GM04504 (cell line): ENCODE results near the gene STAG1.
"Not testable (repeated sequence)": the region's sequence is repeated elsewhere in the genome, so short reads cannot be mapped to it uniquely, and the experiment has no call there.

Source experiments
- DNase-seq: peaks from one replicate; pipeline ENCODE4 v3.0.0-alpha.2; 2012; ENCODE audit warnings: low read depth

STAG1 gene

DNA sequence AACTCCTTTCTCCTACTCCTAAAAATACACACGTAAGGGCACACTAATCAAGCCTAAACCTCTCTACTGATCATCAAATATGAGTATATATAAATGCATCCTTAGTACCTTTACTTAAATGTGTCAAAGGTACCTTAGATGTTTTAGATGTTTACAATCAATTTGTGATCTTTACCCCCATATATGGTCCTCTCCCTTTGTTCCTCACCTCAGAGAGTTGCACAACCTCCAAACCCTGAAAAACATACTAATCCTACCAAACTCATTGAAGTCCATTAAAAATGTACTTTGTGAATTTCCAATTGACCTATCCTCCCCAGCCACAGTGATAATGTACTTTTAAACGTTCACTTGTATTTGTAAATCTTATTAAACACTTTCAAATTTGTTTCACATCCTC, 249.1 kb downstream of the STAG1 start:
- DNase-seq = no peak

DNA sequence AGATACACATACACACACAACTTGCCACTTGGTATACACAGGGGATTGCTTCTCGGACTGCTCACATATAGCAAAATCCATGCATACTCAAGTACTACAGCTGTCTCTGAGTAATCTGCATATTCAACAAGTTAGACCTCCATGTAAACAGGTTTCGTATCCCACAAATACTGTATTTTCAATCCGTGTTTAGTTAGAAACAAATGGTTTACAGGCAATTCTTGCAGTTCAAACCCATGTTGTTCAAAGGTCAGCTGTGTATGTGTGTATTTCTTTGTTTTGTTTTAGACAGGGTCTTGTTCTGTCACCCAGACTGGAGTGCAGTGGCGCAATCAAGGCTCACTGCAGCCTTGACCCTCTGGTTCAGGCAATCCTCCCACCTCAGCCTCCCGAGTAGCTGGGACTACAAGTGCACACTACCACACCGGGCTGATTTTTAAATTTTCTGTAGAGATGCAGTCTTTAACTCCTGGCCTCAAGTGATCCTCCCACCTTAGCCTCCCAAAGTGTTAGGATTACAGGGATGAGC, 253.2 kb downstream of the STAG1 start:
- DNase-seq = no peak

DNA sequence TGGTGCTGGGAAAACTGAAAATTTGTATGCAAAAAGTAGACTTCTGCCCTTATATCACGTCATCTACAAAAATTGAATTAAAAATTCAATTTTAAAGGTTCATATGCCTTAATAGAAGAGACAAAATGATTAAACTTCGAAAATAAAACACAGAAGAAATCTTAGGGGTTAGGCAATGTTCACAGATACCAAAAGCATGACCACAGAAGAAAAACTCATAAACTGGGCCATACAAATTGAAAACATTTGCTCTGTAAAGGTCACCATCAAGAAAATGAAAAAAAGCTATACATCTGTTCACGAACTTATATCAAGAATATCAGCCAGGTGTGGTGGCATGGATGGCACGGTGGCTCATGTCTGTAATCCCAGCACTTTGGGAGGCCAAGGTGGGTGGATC, 257.0 kb downstream of the STAG1 start:
- no peak for DNase-seq

DNA sequence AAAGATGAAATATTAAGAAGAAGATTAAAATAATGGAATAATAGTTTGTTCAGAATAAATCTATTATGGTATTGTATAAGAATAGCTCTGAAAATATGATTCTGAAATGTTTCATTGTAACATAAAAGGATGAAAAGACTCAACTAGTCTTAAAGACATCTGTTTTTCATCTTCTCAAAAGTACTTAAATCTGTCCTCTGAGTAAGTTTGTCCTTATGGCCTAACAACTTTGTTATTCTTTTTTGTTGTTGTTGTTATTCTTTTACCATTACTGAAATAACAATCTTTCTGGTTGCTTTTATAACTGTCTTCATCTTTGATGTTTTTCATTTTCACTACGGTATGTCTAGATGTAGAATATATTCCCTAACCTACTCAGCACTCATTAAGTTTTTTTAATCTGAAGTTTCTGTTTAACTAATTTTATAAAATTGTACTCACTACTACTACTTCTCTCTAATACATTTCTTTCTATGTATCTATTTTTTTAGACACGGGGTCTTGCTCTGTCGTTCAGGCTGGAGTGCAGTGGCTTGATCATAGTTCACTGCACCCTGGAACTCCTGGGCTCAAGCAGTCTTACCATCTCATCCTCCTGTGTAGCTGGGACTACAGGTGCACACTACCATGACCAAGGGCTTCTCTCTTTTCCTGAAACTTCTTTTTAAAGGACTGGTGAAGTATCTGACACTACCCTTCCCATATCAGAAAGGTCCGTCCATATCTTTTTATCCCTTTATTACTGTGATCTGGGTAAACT, 261.4 kb downstream of the STAG1 start:
- DNase-seq = no peak

DNA sequence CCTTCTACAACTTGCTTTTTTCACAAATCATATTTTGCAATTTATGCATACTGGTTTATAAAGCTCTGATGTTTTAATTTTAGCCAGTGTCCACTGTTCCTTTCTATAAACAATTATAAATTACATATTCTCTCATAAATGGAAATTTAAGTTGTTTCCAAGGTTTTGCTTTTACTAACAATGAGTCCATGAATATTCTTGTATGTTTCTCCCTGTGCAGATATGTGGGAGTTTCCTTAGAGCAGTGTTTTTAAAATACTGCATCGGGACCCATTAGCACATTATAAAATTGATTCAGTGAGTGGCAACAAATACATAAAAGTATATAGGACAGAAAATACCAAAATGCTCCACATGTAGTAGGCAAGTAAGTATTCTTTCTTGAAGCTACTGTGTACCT, 266.4 kb downstream of the STAG1 start:
- DNase-seq = no peak

DNA sequence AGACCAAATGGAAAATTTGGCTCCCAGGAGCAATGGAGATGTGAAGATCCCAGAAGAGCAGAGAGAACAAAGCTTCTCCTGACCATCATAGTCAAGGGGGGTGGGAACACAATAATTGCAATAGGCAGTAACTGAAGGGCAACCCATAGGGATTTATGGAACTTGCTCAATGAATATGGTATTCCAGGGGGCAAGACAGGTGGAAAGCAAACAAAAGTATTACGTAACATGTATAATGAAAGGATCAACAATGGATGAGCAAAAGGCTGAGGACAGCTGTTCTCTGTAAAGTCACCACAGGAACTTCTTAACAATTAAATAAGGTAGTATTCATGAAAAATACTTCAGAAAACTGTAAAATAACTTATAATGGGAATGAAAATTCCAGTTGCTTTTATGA, 275.9 kb downstream of the STAG1 start:
- DNase-seq = no peak

DNA sequence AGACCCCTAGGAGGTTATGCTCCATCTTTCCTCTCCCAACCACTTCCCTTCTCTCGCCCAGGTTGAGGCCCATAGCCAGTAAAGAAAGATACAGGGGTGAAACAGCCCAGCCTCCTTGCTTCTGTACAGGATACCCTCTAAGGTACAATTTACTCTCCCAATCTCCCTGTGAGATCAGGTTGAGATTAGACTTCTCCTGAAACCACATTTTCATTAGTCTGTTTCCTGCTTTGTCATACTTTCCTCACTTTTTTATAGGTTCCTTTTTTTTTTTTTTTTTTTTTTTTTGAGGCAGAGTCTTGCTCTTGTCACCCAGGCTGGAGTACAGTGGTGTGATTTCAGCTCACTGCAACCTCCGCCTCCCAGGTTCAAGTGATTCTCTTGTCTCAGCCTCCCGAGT, 277.3 kb downstream of the STAG1 start:
- not testable (repeated sequence) for DNase-seq

DNA sequence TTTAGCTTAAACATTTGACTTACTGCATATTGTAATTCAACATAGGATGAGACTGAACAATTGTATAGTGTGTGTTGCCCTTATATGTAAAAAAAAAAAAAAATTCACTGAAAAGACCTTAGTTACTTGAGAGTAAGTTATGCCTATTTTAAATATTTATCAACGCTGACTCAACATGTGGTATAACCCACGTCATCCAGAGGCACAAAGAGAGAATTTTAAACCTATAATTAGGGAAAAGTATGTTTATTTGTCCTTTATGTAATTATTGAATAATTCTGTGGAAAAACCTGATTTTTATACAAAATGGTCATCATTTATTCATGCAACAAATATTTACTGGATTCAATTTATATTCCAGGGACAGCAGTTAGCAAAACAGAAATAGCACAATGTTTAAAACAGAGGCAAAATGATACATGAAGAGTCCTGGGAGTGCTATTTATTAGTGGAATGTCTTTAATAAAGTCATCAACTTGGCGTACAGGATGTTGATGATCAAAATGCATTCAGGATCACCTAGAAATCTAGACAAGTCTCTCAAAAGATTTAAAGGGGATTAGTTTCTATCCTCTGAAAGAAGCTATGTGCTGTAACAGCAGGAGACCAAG, 278.4 kb downstream of the STAG1 start:
- DNase-seq = no peak

DNA sequence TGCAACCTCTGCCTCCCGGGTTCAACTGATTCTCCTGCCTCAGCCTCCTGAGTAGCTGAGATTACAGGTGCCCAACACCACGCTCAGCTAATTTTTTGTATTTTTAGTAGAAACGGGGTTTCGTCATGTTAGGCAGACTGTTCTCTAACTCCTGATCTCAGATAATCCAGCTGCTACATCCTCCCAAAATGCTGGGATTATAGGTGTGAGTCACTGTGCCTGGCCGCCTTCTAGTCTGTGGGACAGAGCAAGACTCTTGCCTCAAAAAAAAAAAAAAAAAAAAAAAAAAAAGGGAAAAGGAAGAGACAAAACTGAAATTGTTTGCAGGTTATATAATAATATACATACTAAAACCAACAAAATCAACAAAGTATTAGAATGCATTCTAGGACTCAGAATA, 286.9 kb downstream of the STAG1 start:
- DNase-seq = peak; percentile 28

DNA sequence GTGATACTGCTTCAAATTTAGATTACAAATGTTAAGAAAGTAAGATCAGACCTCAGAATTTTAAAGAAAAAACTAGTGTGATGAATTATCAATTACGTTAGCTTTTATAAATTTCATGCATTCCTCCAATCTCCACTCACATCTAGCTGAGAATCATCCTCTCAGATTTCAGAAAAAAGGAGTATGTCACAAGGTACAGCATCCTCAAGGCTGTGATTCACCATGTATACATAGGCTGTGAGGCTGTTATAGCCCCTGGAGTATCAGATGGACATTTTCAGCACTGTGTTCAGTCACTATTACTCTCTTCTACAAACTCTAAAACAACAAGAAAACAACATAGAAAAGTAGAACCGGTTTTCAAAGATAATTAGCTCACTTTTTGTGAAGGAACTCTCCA, 287.7 kb downstream of the STAG1 start:
- peak; percentile 34 for DNase-seq

DNA sequence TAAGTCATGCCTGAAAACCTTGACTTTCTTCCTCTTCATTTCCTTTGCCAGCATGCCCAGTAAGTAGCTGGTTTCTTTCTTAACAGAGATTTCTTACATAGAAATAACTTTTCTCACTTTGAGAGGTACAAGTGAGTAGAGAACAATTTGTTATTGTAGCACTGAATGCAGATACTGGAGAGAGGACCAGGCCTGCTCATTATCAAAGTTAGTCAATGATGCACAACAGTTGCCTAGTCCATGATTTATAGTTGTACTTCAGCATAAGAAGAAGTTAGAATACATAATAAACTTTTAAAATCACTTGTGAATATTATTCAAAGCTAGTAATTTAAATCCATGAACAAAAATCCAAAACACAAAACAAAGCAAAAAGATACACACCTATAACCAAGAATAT, 289.0 kb downstream of the STAG1 start:
- DNase-seq = no peak

DNA sequence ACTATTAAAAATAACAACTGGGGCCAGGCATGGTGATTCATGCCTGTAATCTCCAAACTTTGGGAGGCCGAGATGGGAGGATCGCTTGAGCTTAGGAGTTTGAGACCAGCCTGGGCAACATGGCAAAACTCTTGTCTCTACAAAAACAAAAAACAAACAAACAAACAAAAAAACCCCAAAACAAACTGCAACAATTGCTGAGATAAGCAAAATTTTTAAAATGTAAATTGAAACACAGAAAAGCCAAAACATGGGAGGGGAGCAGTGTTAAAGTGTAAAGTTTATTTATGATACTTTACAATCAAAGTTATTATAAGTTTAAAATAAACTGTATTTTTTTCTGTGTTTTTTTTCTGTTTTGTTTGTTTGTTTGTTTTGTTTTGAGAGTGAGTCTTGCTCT, 294.4 kb downstream of the STAG1 start:
- DNase-seq = no peak

DNA sequence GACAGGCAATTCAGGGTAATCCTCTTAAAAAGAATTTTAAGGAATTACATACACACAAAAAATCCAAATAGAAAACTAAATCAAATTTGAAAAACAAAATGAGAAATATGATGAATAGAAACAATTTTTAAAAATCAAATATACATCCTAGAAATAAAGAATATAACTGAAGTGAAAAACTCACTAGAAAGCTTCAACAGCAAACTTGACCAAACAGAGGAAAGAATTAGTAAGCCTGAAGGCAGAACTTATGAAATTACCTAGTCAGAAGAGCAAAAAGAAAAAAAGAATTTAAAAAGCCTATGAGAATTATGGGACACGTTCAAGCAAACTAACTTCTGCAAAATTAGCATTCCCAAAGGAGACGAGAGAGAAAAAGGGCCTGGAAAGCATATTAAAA, 296.0 kb downstream of the STAG1 start:
- DNase-seq = no peak

DNA sequence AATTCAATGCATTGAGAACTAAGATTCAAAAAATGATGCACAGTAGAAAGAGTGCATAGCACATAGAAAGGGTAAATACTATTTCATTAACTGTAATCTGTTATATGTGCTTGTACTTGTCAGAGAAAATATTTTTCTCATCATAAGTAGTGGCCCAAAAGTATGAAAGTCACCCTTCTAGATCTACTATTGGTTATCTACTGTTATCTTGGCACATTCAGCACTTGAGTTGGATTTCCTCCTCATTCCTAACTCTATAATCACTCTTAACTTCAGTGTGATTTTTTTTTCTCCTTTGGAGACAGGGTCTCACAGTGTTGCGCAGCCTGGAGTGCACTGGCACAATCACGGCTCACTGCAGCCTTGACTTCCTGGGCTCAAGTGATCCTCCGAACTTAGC, 307.6 kb downstream of the STAG1 start:
- no peak for DNase-seq

DNA sequence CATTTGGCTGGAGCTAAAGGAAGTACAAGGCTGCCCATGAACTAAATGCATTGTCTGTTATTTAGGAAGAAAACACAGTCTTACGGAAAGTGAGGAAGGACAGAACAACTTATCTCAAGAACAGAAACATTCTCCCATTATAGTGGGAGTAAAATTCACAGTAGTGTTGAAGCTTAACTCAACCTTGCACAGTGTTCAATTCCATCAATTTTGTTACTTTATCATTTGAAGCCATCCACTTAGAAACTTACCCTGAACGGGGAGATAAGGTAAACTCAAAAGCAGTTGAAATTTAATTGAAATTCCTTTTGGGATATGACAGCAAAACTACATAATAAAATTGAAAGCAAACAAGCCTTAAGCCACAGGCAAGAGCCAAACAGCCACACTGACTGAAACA, 315.1 kb downstream of the STAG1 start:
- no peak for DNase-seq

DNA sequence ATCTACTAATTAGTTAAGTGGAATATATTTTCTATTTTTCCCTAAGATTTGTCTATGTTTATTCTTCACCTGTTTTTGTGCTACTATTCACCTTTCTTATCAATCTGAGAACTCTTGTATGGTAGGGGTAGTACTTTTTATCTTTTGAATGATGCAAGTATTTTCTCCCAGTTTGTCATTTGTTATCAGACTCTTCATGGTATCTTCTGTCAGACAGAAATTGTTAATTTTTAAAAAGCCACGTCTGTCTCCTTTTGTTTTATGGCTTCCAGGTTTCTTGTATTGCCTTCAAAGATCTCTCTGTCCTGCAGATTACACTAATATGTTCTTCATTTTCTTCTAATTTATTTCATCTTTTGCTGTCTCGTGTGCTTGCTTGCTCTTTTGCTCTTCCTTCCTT, 317.7 kb downstream of the STAG1 start:
- DNase-seq = no peak

DNA sequence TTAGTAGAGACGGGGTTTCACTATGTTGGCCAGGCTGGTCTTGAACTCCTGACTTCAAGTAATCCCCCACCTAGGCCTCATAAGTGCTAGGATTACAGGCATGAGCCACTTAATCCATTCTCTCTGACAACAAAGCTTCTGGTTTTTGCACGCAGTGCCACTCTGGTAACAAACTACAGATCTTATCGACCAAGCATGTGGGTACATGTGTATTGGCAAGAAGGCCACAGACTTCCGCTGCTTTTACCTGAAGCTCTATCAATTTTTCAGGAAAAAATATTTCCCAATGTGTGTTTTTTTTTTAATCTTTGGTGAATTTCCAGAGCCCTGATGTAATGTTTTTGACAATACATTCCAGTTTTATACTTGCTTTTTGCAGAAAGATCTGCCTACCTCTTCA, 319.5 kb downstream of the STAG1 start:
- no peak for DNase-seq

DNA sequence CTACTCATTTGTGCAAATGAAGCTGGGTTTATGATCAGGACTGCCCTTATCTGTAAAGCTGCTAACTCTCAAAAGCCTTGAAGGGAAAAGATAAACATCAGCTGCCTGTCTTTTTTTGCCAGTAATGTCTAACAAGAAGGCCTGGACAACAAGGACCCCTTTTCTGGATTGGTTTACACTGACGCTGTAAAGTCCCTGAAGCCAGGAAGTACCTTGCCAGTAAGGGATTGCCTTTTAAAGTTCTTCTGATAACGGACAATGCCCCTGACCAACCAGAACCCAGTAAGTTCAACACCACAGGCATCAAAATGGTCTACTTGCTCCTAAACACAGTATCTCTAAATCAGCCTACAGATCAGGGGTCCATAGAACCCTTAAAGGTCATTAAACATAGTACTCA, 324.0 kb downstream of the STAG1 start:
- DNase-seq = no peak

DNA sequence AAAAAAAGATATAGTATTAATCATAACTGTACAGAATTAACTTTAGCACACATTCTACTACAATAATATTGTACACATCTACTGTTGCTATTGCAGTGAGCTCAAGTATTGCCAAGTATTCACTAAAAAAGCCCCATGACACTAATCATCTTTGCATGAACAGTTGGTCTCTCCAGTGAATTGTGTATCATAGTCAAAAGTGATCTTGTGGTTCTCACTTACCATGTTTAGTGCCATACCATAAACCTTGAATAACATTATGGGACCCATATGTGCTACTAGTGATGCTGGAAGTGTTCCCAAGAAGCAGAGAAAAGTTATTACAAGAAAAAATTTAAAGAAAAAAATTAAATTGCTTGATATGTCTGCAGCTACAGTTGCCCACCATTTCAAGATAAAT, 324.9 kb downstream of the STAG1 start:
- no peak for DNase-seq

DNA sequence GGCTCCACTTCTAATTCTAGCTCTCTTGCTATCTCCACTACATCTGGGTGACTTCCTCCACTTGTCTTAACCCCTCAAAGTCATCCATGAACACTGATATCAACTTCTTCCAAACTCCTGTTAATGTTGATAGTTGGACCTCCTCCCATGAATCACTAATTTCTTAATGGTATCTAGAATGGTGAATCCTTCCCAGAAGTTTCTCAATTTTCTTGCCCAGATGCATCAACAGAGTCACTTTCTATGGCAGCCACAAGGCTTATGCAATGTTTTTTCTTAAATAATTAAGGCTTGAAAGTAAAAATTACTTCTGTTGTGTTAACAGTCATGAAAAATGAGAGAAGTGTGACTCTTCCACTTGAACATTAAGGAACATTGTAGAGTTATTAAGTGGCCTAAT, 337.7 kb downstream of the STAG1 start:
- no peak for DNase-seq

DNA sequence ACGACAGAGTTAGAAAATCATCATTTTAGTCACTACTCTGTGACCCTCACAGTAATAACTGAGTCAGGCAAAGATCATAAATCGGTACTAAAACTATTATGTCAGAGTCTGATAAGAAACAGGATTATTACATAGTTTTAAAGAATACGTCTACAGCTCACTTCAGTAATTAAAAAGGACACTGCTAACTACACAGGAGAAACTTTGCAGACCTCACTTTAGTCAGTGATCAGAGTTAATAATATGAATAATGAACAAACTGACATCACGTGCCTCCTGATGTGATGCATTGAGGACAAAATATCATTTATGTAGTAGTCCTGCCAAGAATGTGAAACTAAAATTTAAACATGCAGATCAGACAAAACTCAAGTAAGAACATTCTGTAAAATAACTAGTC, 339.9 kb downstream of the STAG1 start:
- DNase-seq = no peak

DNA sequence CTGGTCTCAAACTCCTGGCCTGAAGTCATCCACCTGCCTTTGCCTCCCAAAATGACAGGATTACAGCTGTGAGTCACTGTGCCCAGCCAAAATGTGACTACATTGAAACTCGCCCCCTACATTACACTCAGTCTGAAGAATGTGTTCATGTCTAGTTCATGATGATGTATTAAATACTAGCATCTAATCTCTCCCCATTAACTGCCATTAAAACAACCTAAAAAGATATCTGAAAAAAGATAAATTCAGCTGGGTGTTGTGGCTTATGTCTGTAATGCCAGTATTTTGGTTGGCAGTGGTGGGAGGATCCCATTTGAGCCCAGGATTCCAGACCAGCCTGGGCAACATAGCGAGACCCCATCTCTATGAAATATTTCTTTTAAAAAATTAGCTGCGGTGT, 342.6 kb downstream of the STAG1 start:
- no peak for DNase-seq

DNA sequence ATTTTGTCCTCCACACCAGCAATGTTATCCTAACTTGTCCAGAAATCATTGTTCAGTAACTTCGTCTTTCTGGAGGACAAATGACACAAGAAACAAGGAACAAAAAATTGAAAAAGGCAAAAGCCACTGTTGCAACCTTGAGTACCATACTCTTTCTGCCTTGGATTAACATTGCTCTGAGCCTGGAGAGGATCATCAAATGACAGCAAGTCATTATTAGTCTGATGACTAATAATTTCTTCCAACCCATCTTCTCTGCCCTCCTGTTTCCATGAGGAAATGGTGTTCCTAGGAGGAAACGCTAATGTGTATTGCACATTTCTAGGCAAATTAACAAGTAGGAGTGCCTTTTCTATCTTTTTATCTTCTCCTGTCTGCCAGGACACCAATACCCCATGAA, 348.1 kb downstream of the STAG1 start:
- DNase-seq = no peak

DNA sequence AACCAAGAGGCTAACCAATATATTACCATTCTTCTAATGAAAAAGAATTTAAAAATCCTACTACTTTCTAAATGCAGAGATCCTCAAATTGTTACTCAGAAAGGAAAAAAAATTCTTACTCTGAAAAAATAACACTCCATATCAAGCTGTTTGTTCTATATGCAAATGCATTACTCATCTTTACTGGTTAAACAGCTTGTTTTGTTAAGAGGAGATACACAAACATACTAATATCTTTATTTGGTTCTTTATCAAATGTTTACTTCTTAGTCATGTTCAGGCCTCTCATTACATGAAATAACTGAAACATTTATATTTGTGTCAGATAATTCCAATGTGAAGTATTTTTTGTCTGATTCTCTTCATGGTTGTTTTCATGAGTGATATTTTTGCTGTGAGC, 355.3 kb downstream of the STAG1 start:
- no peak for DNase-seq
